Activated CD4-positive, alpha-beta T cell treated with anti-CD3 and anti-CD28 coated beads for 4 hours (primary cell): ENCODE results near the gene DMRT3.
A peak's percentile ranks its signal among the peaks of the same experiment; 100 is the strongest.

ENCODE experiments used
- DNase-seq, 2 donors: peaks; one replicate each; pipeline ENCODE4 v3.0.0-alpha.2; 2020

DMRT3 gene

DNA sequence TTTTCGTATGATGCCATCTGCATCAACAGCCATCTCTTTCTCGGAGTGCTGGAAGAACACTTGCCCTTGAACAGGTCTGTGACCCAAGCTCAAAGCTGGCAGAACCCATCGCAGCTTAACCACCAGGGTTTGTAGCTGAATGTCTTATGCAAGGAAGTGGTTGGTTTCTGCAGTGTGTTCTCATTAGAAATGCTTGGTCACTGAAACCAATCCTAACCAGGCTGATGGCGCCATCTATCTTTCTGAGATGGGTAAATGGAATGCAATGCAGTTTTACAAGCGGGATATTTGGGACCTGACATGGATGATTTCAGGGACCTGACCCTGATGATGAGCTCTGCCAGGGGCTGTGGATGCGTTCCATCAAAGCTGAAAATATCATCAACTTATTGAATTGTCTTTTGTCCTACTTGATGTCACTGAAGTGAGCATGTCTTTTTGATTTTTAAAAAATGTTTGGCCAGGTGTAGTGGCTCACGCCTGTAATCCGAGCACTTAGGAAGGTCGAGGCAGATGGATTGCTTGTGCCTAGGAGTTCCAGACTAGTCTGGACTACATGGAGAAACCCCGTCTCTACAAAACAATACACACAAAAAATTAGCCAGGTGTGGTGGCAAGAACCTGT is 28.7 kb downstream of the DMRT3 start:
- no peak for DNase-seq

- no peak for DNase-seq
These were observed 30.9 kb downstream of the DMRT3 start for GRCh38 chr9:1007312-1007711.

- DNase-seq: no peak
These were observed 31.8 kb downstream of the DMRT3 start for GRCh38 chr9:1008216-1008615.

DNA sequence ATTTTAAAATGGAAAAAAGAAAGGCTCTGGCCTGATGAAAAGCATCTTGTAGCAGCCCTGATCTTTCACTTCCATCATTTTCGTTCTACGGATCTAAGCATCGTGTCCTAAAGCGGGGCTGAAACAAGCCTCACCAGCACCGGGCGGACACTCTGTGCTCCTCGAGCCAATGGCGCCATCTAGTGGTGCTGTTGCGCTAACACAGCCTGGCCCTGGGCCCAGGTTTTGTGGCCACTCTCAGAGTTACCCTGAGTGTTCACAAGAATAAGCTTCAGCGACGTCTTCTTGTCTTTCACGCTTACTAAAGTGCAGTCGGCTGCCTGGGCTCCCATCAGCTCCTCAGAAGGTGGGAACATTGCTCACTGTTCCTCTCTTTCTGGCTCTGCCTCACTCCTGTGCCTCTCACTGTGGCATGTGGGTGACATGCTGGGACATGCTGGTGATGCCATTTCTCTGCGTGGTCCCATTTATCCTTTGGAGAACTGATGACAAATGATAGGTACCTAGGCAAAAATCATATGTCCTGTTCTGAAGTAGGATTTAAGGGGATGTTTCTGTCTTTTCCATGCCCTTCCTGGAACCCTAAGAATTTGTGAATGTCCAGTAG is 32.7 kb downstream of the DMRT3 start:
- peak; percentile 53 to 62 for DNase-seq

GRCh38 chr9:1013021-1013420 is 36.6 kb downstream of the DMRT3 start:
- DNase-seq: no peak

GRCh38 chr9:1014225-1014624 is 37.8 kb downstream of the DMRT3 start:
- DNase-seq: no peak

DNA sequence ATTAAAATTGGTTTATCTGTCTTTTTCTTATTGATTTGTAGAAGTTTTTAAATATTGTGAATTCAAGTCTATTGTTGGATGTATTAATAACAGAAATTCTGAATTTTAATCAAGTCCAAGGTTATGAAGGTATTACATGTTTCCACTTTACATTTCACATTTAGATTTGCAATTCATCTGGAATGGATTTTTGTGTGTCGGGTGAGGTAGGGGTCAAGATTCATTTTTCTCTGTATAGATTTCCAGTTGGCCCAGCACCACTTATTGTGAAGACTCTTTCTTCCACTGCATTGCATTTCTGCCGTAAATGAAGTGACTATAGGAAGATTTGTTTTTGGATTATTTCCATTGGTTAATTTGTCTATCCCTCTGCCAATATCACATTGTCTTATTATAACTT is 38.2 kb downstream of the DMRT3 start:
- no peak for DNase-seq

DNA sequence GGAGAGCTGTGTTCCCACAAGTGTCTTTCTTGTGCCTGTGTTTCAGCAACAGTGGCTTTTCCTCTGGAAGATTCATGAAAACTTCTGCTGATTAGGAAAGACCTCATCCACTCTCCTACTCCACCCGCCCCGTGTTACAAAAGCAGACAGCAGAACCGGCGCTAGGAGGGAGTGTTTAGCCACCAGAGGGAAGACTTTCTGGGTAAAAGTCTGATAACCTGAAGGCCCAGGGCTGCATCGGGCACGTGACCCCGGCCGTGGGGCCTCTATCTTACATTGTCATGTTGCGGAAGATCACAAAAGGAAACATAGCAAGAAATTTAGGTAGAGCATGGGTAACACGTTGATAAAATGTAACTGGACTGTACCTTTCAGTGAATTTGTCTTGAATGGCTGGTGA is 41.7 kb downstream of the DMRT3 start:
- no peak for DNase-seq

GRCh38 chr9:1024112-1024511 is 47.7 kb downstream of the DMRT3 start:
- DNase-seq: no peak

GRCh38 chr9:1025131-1025530 is 48.7 kb downstream of the DMRT3 start:
- DNase-seq: no peak

GRCh38 chr9:1026219-1026618 is 49.8 kb downstream of the DMRT3 start:
- DNase-seq: no peak

- no peak for DNase-seq
These were observed 52.2 kb downstream of the DMRT3 start for GRCh38 chr9:1028501-1029190.

GRCh38 chr9:1031951-1032601 is 55.6 kb downstream of the DMRT3 start:
- no peak for DNase-seq

- DNase-seq: no peak
These were observed 57.8 kb downstream of the DMRT3 start for GRCh38 chr9:1034271-1034670.

DNA sequence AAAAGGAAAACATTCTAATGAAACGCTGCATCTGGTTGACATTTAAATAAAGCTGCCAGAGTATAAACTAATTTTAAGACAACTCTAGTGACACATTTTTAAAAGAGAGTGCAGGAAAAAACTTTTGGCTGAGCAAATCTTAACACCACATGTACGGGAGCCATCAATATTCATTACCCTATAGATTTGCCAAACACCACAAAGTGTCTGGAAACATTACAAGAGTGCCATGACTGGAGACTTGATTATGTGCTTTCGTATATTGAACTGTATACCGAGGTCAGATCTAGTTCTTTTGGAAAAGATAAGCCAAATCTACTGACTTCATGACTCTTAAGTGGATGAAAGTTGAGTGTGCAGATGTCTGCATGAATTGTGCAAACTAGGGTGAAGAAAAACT is 63.1 kb downstream of the DMRT3 start:
- DNase-seq: no peak
